HepG2 (cell line): ENCODE data around the gene IKZF3. TPM values are rescaled to one million over a fixed set of nuclear protein-coding genes. Genes with fewer than 3 reads are reported as not detected.
A peak's percentile ranks its signal among the peaks of the same experiment; 100 is the strongest.

Experiments used
- ATF4 ChIP-seq, 2 experiments: fragments of 450-650 bp in 1 of 2; sonication (generic) in 1 of 2; formaldehyde crosslinking; IDR thresholded peaks; 2 replicates each; pipeline versions ENCODE4 v1.5.0 to v1.8.0; 2020 to 2022; ENCODE audit warnings: mild to moderate bottlenecking in 1 of 2, missing genetic modification reagents in 1 of 2
- CBX5 ChIP-seq: sonication (generic); formaldehyde crosslinking; IDR thresholded peaks from 2 replicates; pipeline ENCODE4 v1.4.0; 2020; ENCODE audit warnings: missing genetic modification reagents, borderline replicate concordance
- CHCHD3 ChIP-seq: sonication (generic); formaldehyde crosslinking; IDR thresholded peaks from 2 replicates; pipeline ENCODE4 v1.8.0; 2022; ENCODE audit warnings: mild to moderate bottlenecking, missing genetic modification reagents, moderate library complexity
- EP300 ChIP-seq, 3 experiments: sonication (generic) in 1 of 3; formaldehyde crosslinking in 1 of 3; IDR thresholded peaks; 2 replicates each; pipeline versions ENCODE4 v1.5.1 to v1.6.1; 2011 to 2020; ENCODE audit warnings: low read depth in 2 of 3, low read length in 2 of 3, borderline replicate concordance in 1 of 3, improper control_type of control experiment in 1 of 3, mild to moderate bottlenecking in 1 of 3, missing genetic modification reagents in 1 of 3, moderate library complexity in 1 of 3
- FOXJ3 ChIP-seq: sonication (generic); formaldehyde crosslinking; IDR thresholded peaks from 2 replicates; pipeline ENCODE4 v1.4.0; 2020; ENCODE audit warnings: missing genetic modification reagents, mild to moderate bottlenecking, borderline replicate concordance
- GATAD1 ChIP-seq: IDR thresholded peaks from 2 replicates; pipeline ENCODE4 v1.6.1; 2016; ENCODE audit warnings: missing genetic modification reagents, missing compliant biosample characterization
- GATAD2A ChIP-seq: IDR thresholded peaks from 2 replicates; pipeline ENCODE4 v1.6.1; 2016
- GLI4 ChIP-seq: sonication (generic); formaldehyde crosslinking; IDR thresholded peaks from 2 replicates; pipeline ENCODE4 v1.5.1; 2020; ENCODE audit warnings: missing genetic modification reagents, mild to moderate bottlenecking, moderate library complexity, borderline replicate concordance
- KLF16 ChIP-seq, 2 experiments: sonication (generic) in 1 of 2; formaldehyde crosslinking in 1 of 2; IDR thresholded peaks; 2 replicates each; pipeline versions ENCODE4 v1.6.1 to v1.8.0; 2016 to 2023; ENCODE audit warnings: missing genetic modification reagents in 2 of 2, missing compliant biosample characterization in 1 of 2
- MTF1 ChIP-seq: sonication (generic); formaldehyde crosslinking; IDR thresholded peaks from 2 replicates; pipeline ENCODE4 v1.5.0; 2020; ENCODE audit warnings: missing genetic modification reagents
- PHB2 ChIP-seq: fragments of 450-650 bp; IDR thresholded peaks from 2 replicates; pipeline ENCODE4 v1.6.1; 2018; ENCODE audit not compliant: partially characterized antibody
- RCOR2 ChIP-seq: IDR thresholded peaks from 2 replicates; pipeline ENCODE4 v1.6.1; 2016; ENCODE audit warnings: missing biosample characterization, missing genetic modification reagents
- RFX1 ChIP-seq: fragments of 450-650 bp; IDR thresholded peaks from 2 replicates; pipeline ENCODE4 v1.6.1; 2017
- TBX3 ChIP-seq: fragments of 450-650 bp; IDR thresholded peaks from 2 replicates; pipeline ENCODE4 v1.6.1; 2017; ENCODE audit warnings: antibody characterized with exemption, mild to moderate bottlenecking, inconsistent platforms, borderline replicate concordance
- TCF7L2 ChIP-seq: IDR thresholded peaks from 2 replicates; pipeline ENCODE4 v1.6.1; 2011; ENCODE audit warnings: mild to moderate bottlenecking, low read depth, low read length, moderate library complexity
- THAP11 ChIP-seq: IDR thresholded peaks from 2 replicates; pipeline ENCODE4 v1.6.1; 2016; ENCODE audit warnings: missing biosample characterization, missing genetic modification reagents
- ZBTB14 ChIP-seq: sonication (generic); formaldehyde crosslinking; IDR thresholded peaks from 2 replicates; pipeline ENCODE4 v1.4.0; 2020; ENCODE audit warnings: missing genetic modification reagents
- ZBTB49 ChIP-seq: sonication (generic); formaldehyde crosslinking; IDR thresholded peaks from 2 replicates; pipeline ENCODE4 v1.4.0; 2020; ENCODE audit warnings: missing genetic modification reagents, borderline replicate concordance
- ZNF101 ChIP-seq: sonication (generic); formaldehyde crosslinking; IDR thresholded peaks from 2 replicates; pipeline ENCODE4 v1.4.0; 2020; ENCODE audit warnings: mild to moderate bottlenecking, low read depth, missing genetic modification reagents, borderline replicate concordance
- ZNF263 ChIP-seq: sonication (generic); formaldehyde crosslinking; IDR thresholded peaks from 2 replicates; pipeline ENCODE4 v1.4.0; 2020; ENCODE audit warnings: missing genetic modification reagents
- ZNF530 ChIP-seq: sonication (generic); formaldehyde crosslinking; IDR thresholded peaks from 2 replicates; pipeline ENCODE4 v1.5.0; 2020; ENCODE audit warnings: low read depth, mild to moderate bottlenecking, missing genetic modification reagents
- polyA plus RNA-seq, 8 experiments: library from polyadenylated mRNA; depleted of rRNA in 3 of 8; stranded (reverse) in 7 of 8; unstranded in 1 of 8; fragments of >200 nt; fragmentation: Illumina TruSeq in 4 of 8; extraction: Trizol in 4 of 8; gene quantifications; 2 replicates each; pipeline versions ENCODE4 v1.2.1 to v1.2.3, GENCODE V29; 2011 to 2016; ENCODE audit warnings: low read depth in 4 of 8, missing spikeins in 1 of 8, mixed read lengths in 1 of 8; ENCODE audit not compliant: insufficient read depth in 1 of 8
- total RNA-seq, 5 experiments: library from RNA; depleted of rRNA; stranded (reverse); fragments of >200 nt; fragmentation: Illumina TruSeq; extraction: Trizol; gene quantifications; 2 replicates each; pipeline ENCODE4 v1.2.3, GENCODE V29; 2016; ENCODE audit warnings: low read depth in 1 of 5

IKZF3 gene
- total and polyA plus RNA-seq, 2 of the 13 experiments (the other 11 are each of a cell fraction or from before 2014, with no cell fraction given) = not detected

- no peak for TF ChIP-seq ZNF101
- peak; percentile 84 for TF ChIP-seq ZNF263 (CRISPR knock-in tag)
- TF ChIP-seq RCOR2 (CRISPR knock-in tag) = 0 out of 2 replicates have a peak, but pooled peaks have one; percentile 32
- TF ChIP-seq PHB2 = no peak
- no peak for TF ChIP-seq TBX3
- TF ChIP-seq TCF7L2 = no peak
- TF ChIP-seq THAP11 = peak; percentile 63
- peak in 1 of 2 experiments; percentile 44; a peak in 1 of 4 replicates for TF ChIP-seq EP300 (IDR thresholded peaks at IDR 0.05; ENCODE audit: low read depth in 2 of 2, low read length in 2 of 2)
- peak; percentile 62; the same call in 1 of the 2 replicates for TF ChIP-seq EP300 (CRISPR knock-in tag; IDR thresholded peaks at IDR 0.05; ENCODE audit: borderline replicate concordance)
- no peak; the same call in 1 of the 2 replicates for TF ChIP-seq GLI4 (CRISPR knock-in tag)
- TF ChIP-seq MTF1 = no peak
- no peak for TF ChIP-seq ZBTB14 (CRISPR knock-in tag)
- no peak for TF ChIP-seq FOXJ3 (CRISPR knock-in tag)
- TF ChIP-seq GATAD2A (CRISPR knock-in tag) = peak; percentile 73; the same call in 1 of the 2 replicates
- no peak for TF ChIP-seq ZBTB49 (CRISPR knock-in tag)
- peak; percentile 64; the same call in 1 of the 2 replicates for TF ChIP-seq CBX5 (CRISPR knock-in tag)
- no peak for TF ChIP-seq RFX1
- TF ChIP-seq CHCHD3 (CRISPR knock-in tag) = no peak
- peak; percentile 54; the same call in 1 of the 2 replicates for TF ChIP-seq GATAD1 (CRISPR knock-in tag)
- no peak for TF ChIP-seq ZNF530 (CRISPR knock-in tag)
- peak in 1 of 2 experiments; percentile 20; a peak in 1 of 4 replicates for TF ChIP-seq KLF16 (CRISPR knock-in tag; IDR thresholded peaks at IDR 0.05)
- TF ChIP-seq ATF4 (CRISPR knock-in tag; IDR thresholded peaks at IDR 0.05) = no peak
Observed at GRCh38 chr17:39740357-39741111, 123.6 kb downstream of the IKZF3 start (continued).
